HG03575 (cell line): ENCODE measurements around the gene KLLN.
"Not testable (repeated sequence)": the region's sequence is repeated elsewhere in the genome, so short reads cannot be mapped to it uniquely, and the experiment has no call there.

ENCODE experiments used
- ATAC-seq: cut with Tn5 transposase; IDR thresholded peaks from one replicate; pipeline ENCODE4 v1.9.1; 2021; ENCODE audit not compliant: unreplicated experiment, insufficient number of reproducible peaks, low FRiP score; ENCODE audit errors: extremely low read depth

The KLLN gene

DNA sequence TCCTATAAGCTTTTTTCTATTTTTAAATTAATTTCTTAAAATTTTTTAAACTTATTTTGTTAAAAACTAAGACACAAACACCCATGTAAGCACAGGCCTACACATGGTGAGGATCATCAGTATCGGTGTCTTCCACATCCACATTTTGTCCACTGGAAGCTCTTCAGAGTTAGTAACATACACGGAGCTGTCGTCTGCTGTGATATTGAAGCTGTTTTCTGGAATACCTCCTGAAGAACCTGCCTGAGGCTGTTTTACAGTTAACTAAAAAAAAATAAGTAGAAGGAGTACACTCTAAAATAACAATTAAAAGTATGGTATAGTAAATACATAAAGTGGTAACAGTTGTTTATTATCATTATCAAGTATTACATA lies 17.7 kb downstream of the KLLN start:
- ATAC-seq = no peak

DNA sequence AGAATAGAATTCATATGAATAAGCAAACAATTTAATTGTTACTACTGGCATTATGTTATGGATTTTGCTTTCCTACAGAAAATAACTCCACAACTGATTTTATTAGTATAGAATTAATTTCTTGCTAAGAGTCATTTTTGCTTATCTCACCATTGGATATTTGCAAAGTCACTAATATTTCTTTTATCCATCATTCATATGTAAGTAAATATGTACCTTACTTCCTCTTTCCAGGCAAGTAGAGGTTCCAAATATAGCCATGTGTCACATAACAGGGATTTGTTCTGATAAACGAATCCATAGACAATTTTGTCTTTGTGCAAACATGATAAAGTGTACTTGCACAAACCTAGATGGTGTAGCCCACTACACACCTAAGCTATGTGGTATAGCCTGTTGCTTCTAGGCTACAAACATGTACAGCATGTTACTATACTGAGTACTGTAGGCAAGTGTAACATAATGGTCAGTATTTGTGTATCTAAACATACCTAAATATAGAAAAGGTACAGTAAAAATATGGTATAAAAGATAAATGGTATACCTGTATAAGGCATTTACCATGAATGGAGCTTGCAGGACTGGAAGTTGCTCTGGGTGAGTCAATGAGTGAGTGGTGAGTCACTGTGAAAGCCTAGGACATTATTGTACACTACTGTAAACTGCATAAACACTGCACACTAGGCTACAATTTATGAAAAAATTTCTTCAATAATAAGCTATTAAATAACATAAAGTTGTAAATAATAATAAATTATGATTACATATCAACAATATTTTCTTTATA lies 18.3 kb downstream of the KLLN start:
- ATAC-seq = no peak

DNA sequence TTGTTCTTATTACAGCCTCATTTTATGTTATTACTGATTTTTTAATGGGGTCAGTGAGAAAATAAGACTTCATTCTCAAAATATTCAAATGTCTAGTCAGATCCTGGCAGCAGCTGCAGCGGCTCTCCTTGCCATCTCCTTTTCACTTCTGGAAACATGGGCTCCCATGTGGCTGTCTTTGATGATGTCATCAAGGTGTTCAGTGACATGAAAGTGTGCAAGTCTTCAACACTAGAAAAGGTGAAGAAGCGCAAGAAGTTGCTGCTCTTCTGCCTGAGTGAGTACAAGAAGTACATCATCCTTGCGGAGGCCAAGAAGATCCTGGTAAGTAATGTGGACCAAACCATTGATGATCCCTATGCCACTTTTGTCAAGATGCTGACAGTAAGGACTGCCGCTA lies 19.6 kb downstream of the KLLN start:
- no peak for ATAC-seq

DNA sequence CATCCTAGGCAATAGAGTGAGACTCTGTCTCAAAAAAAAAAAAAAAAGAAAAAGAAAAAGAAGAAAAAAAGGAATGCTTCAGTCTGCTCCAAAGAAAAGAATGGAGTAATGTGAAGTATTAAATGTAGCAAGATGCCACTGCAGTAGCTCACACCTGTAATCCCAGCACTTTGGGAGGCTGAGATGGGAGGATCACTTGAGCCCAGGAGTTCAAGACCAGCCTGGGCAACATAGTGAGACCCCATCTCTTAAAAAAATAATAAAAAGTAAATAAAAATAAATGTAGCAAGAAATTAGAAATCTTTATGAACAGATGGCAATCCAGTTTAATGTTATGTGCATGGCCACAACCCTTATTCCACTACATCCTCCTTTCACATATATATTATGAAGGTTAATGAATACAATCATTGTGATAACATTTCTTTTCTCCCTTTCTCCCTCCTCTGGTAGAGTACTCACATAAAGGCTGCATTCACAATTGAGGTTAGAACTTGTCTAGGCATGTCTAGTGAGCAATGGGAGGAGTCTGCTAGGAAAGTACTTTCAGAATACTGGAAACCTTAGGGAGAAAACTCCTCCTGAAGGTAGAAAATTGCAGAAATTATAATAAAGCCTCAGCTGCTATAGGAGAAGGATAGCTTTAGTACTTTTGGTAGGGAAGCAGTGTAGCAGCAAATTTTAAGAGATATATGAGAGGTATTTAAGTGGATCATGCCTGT lies 20.4 kb downstream of the KLLN start:
- ATAC-seq = no peak

DNA sequence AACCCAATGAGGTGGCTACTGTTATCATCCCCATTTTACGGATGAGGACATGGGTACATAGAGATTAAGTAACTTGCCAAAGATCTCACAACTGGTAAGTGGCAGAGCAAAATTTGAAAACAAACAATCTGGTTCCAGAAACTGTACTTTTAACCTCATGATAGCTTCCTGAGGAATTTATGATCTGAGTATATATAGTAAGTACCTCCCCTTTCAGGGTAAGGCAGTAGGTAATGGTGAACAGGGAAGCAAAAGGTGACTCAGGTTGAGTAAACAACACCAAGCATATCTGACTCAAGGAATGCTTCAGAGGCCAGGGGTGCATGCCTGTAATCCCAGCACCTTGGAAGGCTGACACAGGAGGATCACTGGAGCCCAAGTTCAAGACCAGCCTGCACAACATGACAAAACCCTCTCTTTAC lies 21.1 kb downstream of the KLLN start:
- no peak for ATAC-seq

DNA sequence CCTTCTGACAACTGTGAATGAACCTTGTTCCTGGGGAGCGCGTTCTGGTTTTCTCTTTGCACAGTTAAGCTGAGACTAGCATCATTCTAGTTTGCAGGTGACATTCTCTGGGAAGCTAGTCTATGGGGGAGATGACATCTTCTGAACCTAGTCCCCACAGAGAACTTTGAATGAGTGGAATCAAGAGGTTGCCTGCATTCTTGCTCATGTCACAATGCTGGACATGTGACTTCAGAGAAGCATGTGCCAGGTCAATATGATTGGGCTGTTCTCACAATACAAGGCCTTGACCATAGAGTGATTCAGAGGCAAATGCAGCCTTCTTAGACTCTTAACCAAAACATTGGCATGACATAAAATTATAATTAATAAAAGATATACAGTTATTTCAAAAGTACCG lies 22.1 kb downstream of the KLLN start:
- no peak for ATAC-seq

DNA sequence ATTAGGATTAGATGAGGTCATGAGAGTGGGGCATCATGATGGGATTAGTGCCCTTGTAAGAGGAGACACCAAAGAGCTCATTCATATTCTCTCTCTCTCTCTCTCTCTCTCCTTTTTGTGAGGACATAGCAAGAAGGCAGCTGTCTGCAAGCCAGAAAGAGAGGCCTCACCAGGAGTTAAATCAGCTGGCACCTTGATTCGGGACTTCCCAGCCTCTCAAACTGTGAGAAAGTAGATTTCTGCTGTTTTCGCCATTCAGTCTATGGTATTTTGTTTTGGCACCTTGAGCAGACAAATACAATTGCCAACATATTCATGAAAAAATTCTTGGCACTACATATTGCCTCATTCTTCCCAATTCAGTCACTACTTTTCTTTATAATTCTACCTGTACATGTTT lies 24.7 kb downstream of the KLLN start:
- ATAC-seq = no peak

DNA sequence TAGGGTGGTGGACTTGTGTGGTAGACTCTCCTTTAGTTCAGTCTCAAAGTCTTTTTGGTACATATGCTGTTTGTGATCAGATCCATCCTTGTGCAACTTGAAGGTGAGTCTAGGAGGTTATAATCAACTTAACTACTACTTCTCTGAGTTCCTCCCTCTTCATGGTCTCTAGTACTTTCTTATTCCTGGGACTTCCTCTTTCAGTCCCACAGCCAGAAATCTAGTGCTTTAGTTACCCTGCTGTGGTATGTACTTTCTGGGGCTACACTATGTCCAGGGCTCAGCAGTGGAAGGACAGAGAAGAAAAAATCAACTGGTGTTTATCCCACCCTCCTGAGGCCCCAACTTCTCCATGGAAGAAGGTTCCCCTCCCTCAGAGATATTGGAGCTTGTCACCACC lies 25.9 kb downstream of the KLLN start:
- no peak for ATAC-seq

DNA sequence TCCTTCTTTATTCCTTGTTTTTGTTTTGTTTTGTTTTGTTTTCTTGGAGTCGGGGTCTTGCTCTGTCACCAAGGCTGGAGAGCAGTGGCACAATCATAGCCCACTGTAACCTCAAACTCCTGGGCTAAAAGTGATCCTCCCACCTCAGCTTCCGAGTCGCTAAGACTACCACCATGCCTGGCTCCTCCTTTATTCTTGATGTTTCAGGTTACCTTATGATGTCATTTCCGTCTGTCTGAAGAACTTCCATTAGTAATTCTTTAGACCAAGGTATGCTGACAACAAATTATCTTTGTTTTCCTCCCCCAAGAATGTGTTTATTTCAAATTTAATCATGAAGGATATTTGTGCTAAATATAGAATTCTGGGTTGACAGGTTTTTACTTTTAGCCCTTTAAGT lies 27.2 kb downstream of the KLLN start:
- no peak for ATAC-seq

DNA sequence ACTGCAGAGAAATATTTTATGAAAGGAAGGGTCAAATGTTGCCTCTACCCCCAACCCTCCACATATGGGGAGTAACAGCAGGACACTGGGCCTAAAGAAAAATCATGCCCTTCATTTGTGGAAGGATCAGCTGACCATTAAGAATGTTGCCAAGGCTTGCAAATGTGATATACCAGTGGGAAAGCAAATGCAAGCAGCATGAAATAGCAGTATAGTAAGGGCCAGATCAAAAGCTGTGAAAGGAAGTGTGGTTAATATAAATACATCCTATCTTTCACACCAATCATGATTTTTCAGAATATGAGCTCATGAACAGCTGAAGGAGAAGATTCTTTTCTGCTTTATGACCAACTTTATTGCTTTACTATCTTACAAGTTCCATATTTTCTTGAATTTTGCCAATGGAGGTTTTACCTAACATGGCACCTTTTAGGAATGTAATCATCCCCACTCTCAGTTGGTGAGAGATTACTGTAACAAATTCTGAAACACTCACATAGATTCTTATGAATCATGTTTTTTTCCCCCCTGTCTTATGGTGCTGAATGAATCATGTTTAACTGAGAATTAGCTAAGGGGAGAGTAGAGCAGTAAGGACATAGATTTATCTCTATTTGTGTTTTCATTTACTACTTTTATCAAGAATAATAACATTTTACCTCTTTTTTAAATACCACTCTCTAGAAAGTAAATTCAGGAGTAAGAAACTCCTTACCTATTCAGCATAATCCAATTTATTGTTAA lies 33.2 kb downstream of the KLLN start:
- ATAC-seq = no peak

DNA sequence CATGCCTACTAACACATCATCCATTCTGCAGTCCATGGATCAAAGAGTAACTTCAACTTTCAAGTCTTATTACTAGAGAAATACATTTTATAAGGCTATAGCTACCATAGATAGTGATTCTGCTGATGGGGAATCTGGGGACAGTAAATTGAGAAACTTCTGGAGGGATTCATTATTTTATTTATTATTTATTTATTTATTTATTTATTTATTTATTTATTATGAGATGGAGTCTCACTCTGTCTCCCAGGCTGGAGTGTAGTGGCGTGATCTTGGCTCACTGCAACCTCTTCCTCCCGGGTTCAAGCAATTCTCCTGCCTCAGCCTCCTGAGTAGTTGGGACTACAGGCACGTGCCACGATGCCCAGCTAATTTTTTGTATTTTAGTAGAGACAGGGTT lies 34.3 kb downstream of the KLLN start:
- not testable (repeated sequence) for ATAC-seq

DNA sequence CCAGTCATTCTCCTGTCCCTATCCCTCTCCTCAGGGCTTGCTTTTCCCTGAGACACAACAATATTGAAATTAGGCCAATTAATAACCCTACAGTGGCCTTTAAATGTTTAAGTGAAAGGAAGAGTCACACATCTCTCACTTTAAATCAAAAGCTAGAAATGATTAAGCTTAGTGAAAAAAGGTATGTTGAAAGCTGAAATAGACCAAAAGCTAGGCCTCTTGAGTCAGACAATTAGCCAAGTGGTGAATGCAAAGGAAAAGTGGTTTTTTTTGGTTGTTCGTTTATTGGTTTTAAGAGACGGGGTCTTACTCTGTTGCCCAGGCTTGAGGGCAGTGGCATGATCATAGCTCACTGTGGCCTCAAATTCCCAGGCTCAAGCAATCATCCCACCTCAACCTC lies 35.7 kb downstream of the KLLN start:
- no peak for ATAC-seq

DNA sequence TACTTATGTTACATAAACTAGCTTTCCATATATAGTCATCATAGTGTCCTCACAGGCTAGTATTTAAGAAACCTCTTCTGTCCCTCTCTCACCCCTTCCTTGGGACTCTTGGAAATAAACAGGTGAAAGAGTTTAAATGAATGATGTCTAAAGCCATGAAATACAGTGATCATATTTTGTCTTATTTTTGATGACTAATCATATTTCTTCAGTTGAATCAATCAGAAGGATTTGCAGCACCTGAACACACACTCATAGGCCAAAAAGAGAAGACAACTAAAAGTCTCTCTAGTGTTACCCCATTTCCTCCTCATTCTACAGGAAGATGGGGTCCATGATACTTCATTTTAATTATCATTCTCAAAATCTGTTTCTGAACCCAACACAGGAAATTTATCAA lies 36.7 kb downstream of the KLLN start:
- ATAC-seq = no peak

DNA sequence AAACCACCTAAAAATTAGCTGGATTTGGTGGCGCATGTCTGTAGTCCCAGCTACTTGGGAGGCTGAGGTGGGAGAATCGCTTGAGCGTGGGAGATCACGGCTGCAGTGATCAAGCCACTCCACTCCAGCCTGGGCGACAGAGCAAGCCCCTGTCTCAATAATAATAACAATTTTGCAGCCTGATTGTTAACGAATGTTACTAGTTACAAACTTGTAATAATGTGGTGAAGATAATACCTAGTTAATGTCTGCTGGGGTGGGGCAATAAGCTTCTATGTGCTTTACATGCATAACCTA lies 44.1 kb downstream of the KLLN start:
- no peak for ATAC-seq

DNA sequence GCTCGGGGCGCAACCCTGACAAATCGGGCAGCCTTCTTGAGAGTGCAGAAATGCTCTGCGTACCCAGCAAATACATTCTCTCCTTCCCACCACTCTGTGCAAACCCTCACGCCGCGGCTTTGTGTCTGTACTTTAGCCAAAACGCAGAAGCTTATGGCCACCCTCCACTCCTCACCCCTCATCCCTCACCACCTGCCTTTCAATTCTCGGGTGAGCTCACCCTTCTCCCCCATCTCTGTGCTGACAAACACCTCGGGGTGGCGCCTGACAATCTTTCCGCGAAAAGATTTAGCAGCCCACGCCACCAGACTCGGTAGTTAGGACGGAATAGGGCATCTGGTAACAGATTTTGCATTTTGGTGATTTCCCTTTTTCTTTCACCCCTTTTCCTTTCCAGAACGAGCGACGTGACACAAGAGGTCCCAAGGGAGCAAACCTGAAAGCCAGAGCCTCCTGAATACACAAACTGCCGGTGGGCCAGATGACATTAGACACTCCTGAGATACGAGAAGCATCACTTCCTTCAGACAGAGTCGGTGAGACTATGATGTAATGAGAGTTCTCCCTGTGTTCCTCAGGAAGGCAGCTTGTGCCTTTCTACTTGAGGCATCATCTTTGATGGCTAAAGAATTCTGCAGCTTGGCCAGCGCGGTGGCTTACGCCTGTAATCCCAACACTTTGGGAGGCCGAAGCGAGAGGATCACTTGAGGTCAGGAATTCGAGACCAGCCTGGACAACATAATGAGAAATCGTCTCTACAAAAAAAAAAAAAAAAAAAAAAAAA lies 44.6 kb downstream of the KLLN start:
- ATAC-seq = peak; percentile 30

DNA sequence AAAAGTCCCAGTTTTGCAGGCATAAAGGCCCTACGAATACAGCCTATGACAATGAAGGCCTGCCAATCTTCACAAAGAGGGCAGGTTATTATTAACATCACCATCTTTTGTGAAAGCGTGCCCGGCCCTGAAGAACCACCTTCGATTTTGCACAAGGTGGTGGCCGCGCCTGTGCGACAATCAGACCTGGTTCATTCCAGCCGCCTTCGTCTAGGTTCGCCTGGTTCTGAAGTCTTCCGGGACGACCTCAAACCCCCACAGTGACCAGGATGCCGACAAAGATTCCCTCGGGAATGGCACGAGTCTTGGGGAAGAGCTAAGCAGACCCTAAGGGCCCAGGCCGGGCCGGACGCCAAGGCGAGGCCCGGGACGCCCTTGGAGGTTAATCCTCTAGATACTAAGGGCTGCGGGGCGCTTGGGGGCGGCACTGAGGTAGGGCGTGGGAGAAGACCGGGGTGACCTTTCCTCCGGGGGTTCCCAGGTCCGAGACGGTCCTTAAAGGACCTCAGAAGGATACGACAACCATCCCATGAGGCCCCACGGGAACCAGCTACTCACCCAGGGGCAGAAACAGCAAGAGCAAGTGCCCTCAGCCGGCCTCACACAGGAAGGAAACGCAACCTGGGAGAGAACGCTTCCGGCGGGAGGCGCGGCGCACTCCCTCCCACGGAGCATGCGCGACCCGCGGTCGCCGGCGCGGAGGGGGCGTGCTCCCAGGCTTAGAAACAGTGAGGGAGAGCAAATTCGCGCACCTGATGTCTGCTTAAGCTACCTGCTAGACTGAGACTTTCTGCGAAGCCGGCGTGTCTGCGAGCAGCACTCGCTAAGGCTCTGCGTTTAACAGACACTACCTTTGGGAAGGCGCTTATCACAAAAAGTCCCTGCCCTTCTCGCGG lies 45.5 kb downstream of the KLLN start, which contains the start of gene ATAD1:
ATAD1 (minus strand) TSS at position 618 of the 896 bp plus-strand sequence. CDS start 3,627 bp downstream, outside the sequence.
- ATAC-seq = peak; percentile 40

DNA sequence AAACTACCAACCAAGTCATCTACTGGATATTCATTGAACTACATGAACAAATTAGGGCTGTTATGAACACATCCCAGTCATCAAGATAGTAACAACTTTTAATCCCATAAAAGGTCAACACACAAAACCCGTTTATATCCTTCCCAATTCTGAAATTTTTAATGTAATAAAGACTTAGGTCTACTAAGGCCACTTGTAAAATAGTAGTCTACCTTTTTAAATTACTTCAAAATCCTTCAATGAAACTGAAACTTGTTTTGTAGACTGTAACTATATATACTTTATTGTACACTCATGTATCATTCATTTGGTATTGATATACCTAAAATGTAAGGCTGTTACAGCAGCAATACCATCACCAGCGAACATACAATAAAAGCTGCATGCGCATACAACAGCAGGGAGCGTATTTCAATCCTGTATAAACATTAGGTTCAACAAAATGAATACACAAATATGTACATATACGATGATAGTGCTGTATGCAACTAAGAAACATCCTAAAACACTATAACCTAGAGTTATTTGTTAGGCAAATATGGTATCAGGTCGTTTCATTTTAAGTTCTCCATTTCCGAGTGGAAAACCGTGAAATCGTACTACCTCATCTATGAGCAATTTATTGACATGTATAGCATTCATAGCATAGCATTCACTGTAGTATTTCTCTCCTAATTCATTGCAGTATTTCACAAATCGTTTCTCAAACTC lies 46.3 kb downstream of the KLLN start:
- ATAC-seq = no peak
